ENCODE data around the gene JSRP1. TPM values are rescaled to one million over a fixed set of nuclear protein-coding genes. Genes with fewer than 3 reads are reported as not detected.
A peak's percentile ranks its signal among the peaks of the same experiment; 100 is the strongest.

JSRP1 gene
- total RNA-seq, 2 experiments from 2014 or later = 1.1 to 1.4 TPM

DNA sequence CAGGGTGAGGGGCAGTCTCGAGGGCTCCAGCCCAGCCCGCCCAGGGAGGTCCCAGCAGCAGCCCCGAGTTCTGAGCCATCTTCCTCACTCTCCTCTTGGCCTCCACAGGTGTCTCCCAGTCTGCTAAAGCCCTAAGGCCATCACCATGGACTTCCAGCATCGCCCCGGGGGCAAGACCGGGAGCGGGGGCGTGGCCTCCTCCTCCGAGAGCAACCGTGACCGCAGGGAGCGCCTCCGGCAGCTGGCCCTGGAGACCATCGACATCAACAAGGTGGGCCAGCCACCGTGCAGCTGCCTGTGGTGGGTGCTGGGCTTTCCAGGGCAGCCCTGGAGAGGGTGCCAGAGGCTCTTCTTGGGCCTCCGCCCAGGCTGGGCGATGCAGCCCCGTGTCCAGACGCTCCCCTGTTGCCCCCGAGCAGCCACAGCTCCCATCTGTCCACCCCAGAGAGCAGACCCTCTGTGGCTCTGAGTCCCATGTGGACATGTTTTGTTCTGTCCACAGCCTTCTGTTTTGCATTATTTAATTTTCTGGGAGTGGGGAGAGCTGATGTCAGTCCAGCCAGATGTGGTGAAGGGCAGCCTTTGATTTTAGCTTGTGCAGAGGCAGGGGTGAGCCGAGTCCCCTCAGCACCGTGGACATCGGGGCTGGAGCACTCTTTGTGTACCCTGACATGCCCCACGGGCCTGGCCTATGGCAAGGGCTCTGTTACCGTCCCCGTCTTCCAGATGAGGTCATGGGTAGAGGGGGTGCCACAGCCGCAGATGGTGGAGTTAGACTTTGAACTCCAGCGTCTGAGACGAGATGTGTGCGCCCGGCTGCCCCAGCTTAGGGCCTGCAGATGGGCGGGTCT is 12.7 kb downstream of the JSRP1 start:
- no peak overlapping the region for H3K4me3 Mint-ChIP-seq

DNA sequence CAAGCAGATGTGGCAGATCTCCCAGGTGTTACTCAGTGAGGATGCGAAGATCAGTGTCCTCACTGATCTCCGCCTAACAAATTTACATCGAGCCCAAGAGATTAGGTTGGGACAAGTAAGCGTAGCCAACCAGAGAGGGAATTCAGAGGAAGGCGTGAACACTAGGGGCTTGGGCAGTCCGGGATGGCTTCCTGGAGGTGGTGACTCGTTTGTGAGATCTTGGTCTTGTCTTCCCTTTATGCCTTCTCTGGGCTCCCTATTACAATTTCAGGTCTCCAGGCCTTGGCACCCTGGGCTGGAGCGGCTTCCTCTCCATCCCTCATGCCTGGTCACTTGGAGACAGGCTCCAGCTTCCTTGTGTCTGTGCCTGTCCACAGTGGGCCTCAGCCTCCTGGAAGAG is 13.4 kb downstream of the JSRP1 start:
- DNase-seq (no peak), ATAC-seq (ENCODE audit: low read depth) (no peak)
- POLR2A ChIA-PET = no interaction called here
- Mint-ChIP-seq H3K27me3 (no peaks in the 10 kb centered on the region), H3K4me1 (peaks cover 31% of the 10 kb centered on the region), H3K36me3 (peaks cover 25% of the 10 kb centered on the region), H3K9me3 (no peaks in the 10 kb centered on the region), H3K4me3 (no peak overlapping the region), H3K27ac (no peak overlapping the region)

More for the DNA sequence above, 12.7 kb downstream of the JSRP1 start:
- Mint-ChIP-seq H3K27ac (no peak overlapping the region), H3K36me3 (peaks cover 18% of the 10 kb centered on the region), H3K27me3 (no peaks in the 10 kb centered on the region), H3K9me3 (no peaks in the 10 kb centered on the region), H3K4me1 (peaks cover 24% of the 10 kb centered on the region)
- no peak for DNase-seq
- POLR2A ChIA-PET = interaction anchor here (0.7 to 1.8 kb wide), 2 partner anchors 15 to 84 kb away, joined by 3 read pairs; no protein-coding TSS in a partner anchor
- no peak for ATAC-seq (ENCODE audit: low read depth)

DNA sequence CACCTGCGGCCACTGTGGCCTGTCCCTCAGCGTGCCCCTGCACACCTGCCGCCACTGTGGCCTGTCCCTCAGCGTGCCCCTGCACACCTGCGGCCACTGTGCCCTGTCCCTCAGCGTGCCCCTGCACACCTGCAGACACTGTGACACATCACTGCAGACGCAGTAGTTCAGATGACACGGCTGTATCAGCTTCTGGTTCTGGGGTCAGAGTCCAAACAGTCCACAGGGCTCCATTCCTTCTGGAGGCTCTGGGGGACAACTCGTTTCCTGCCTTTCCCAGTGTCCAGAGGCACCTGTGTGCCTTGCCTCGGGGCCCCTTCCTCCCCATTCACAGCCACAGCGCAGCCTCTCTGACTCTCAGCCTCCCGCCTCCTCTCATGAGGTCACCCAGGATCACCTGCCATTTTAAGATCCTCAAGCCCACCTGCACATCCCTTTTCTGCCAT is 14.1 kb downstream of the JSRP1 start:
- DNase-seq (no peak), ATAC-seq (ENCODE audit: low read depth) (no peak)
- no peaks in the 10 kb centered on the region for H3K9me3 Mint-ChIP-seq
- H3K27ac Mint-ChIP-seq = no peak overlapping the region
- peaks cover 37% of the 10 kb centered on the region for H3K4me1 Mint-ChIP-seq
- no peak overlapping the region for H3K4me3 Mint-ChIP-seq
- no peaks in the 10 kb centered on the region for H3K27me3 Mint-ChIP-seq
- POLR2A ChIA-PET = interaction anchor here (1.1 kb wide), 1 partner anchor 29 kb away, joined by 3 read pairs; no protein-coding TSS in a partner anchor
- H3K36me3 Mint-ChIP-seq = peaks cover 27% of the 10 kb centered on the region

DNA sequence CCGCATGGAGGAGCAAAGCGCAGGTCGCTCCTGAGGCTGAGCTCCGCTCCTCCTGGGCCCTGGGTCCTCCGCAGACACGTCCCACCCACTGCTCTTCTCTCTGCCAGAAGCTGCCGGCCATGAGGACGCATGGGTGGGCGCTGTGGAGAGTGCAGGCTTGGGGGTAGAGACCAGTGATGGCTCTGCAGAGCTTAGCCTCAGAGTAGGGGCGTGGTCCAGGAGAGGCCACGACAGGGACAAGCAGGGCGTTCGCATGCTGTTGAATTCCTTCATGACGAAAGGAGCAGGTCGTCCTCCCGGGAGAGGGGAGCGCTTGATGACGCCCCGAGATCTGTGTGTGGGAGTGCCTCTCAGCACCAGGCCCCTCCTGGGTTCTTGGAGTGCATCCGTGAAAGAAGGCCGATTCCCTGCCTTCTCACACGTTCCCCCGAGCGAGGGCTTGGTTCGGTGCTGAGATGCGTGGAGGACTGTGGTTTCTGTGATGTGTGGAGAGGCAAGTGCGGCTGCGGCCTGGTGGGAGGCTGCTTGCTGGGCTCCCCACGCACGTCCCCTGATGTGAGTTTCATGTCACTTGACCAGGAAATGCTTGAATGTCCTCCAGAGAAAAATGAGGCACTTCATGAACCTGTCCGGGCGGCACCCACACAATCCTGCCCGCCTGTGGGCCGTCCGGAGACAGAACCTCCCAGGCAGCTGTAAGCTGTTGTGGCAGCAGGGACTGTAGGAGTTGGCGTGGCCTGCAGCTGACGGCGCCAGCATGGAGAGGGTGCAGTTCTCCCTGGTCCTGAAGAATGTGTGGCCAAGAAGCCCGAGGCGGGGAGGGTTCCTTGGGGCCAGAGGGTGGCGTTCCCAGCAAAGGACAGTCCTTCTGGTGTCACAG is 15.1 kb downstream of the JSRP1 start:
- H3K4me1 Mint-ChIP-seq = peaks cover 37% of the 10 kb centered on the region
- DNase-seq = no peak
- POLR2A ChIA-PET = interaction anchor here (0.5 to 4.5 kb wide), 7 partner anchors 11 to 87 kb away, joined by 3 to 71 read pairs (median 5); partner anchors contain the start of genes LSM7 and SPPL2B
- H3K36me3 Mint-ChIP-seq = peaks cover 29% of the 10 kb centered on the region
- H3K27me3 Mint-ChIP-seq = no peaks in the 10 kb centered on the region
- H3K9me3 Mint-ChIP-seq = no peaks in the 10 kb centered on the region
- H3K27ac Mint-ChIP-seq = peak overlapping the region; percentile 51
- no peak for ATAC-seq (ENCODE audit: low read depth)
- H3K4me3 Mint-ChIP-seq = peak overlapping the region; percentile 100

DNA sequence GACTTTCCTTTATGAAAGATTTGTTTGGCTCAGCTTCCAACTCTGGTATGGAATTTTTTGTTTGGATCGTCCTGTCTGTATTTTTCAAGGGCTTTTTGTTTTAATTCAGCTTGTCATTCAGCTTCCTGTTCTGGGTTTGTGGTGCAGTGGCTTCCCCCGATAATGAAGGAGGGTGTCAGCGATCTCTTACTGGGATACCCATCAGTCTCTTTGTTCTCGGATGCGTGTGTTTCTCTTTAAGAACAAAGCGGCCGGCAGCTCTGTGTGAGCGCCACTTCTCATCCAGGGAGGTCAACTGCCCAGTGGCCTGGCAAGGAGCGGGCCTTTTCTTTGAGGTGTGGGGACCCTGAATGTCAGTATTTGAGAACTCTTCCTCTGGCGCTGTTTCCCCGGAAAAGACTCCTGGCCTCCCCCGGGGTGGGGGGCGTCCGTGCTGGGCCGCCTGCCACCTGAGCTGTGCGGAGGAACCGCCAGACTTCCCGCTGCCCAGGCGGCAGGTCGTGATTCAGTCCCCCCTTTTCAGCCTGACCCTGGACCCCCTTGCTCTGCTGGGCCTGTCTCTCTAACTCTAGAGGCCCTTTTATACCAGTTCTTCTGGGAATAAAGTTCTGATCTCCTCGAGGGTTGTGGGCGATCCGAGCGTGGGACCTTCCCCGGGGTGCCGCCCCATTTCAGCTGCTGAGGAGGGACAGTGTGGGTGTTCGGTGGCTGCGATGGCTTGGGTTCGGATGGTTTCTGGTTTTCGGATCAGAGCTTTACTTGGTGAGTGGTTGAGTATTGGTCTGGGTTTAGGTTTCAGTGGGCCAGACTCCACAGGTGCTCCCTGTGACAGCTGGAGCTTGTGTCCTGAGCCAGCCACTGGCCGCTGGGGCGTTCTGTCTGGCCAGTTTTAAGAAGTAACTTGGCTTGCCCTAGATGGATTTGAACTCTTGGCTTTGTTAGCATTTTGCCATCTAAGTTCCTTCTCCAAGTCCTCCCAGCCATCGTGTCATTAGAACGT is 16.1 kb downstream of the JSRP1 start:
- DNase-seq (no peak), ATAC-seq (ENCODE audit: low read depth) (no peak)
- H3K36me3 Mint-ChIP-seq = peaks cover 27% of the 10 kb centered on the region
- no peaks in the 10 kb centered on the region for H3K27me3 Mint-ChIP-seq
- peaks cover 39% of the 10 kb centered on the region for H3K4me1 Mint-ChIP-seq
- peak overlapping the region; percentile 100 for H3K4me3 Mint-ChIP-seq
- POLR2A ChIA-PET = interaction anchor here (0.6 to 4.5 kb wide), 13 partner anchors 10 to 381 kb away, joined by 3 to 71 read pairs (median 5); partner anchors contain the start of genes LSM7 and SPPL2B
- H3K9me3 Mint-ChIP-seq = no peaks in the 10 kb centered on the region
- peak overlapping the region; percentile 73 for H3K27ac Mint-ChIP-seq

DNA sequence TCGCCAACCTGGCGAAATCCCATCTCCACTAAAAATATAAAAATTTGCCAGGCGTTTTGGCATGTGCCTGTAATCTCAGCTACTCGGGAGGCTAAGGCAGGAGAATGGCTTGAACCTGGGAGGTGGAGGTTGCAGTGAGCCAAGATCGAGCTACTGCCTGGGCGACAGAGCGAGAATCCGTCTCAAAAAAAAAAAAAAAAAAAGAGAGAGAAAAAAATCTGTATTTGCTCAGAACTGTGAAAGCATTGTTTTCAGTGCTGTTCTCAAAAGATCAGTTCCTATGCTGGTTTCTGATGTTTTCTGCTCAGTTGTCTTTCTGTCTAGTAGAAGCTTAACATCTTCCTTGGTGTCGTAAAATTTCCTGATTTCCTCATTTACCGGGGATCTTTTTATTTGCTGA is 17.0 kb downstream of the JSRP1 start:
- peak overlapping the region; percentile 100 for H3K27ac Mint-ChIP-seq
- peak overlapping the region; percentile 100 for H3K4me3 Mint-ChIP-seq
- DNase-seq = no peak
- H3K27me3 Mint-ChIP-seq = no peaks in the 10 kb centered on the region
- no peak for ATAC-seq (ENCODE audit: low read depth)
- POLR2A ChIA-PET = interaction anchor here (0.6 to 4.5 kb wide), 13 partner anchors 9 to 281 kb away, joined by 3 to 71 read pairs (median 5); no protein-coding TSS in a partner anchor
- peaks cover 46% of the 10 kb centered on the region for H3K4me1 Mint-ChIP-seq
- peaks cover 23% of the 10 kb centered on the region for H3K36me3 Mint-ChIP-seq
- H3K9me3 Mint-ChIP-seq = no peaks in the 10 kb centered on the region

DNA sequence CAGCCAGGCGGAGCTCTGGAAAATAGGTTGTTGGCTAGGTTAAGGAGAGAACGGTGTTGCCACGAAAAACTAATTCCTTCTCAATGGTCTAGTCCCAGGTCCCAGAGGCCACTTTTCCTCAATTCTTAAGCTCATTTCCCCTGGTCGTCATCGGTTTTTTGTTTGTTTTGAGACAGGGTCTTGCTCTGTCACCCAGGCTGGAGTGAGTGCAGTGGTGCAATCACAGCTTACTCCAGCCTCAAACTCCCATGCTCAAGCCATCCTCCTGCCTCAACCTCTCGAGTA is 18.4 kb downstream of the JSRP1 start:
- Mint-ChIP-seq H3K4me3 (peak overlapping the region; percentile 100), H3K36me3 (peaks cover 25% of the 10 kb centered on the region), H3K27ac (peak overlapping the region; percentile 100), H3K4me1 (peaks cover 50% of the 10 kb centered on the region), H3K9me3 (no peaks in the 10 kb centered on the region), H3K27me3 (no peaks in the 10 kb centered on the region)
- ATAC-seq (ENCODE audit: low read depth) (no peak), DNase-seq (no peak)
- POLR2A ChIA-PET = interaction anchor here (0.6 to 4.5 kb wide), 10 partner anchors 13 to 383 kb away, joined by 3 to 71 read pairs (median 7); partner anchors contain the start of genes LSM7 and SPPL2B

DNA sequence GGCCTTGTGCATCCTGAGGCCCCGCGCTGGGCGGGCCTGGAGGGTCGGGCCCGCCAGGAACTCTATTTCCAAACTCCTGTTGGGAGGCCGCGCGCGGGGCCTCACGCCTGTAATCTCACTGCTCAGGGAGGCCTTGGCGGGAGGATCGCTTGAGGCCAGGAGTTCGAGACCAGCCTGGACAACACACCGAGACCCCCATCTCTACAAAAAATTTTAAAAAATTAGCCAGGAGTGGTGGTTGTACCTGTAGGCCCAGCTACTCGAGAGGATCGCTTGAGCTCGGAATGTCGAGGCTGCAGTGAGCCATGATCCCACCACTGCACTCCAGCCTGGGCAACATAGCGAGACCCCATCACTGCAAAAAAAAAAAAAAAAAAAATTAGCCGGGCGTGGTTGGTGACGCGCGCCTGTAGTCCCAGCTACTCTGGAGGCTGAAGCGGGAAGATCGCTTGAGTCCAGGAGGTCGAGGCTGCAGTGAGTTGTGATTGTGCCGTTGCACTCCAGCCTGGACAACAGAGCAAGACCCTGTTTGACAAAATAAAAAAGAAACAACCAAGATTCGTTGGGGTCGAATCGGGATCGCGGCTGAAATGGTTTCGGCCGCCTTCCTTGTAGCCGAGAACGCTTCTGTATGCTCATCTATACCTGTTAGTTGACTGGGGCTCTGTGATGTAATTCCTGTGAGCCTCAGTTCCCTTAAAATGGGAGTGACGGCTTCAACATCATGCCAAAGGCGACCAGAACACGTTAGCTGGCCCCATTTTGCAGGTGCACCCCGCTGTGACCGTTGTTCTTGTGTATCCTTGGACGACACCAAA is 19.0 kb downstream of the JSRP1 start:
- POLR2A ChIA-PET = interaction anchor here (0.6 to 4.5 kb wide), 7 partner anchors 20 to 384 kb away, joined by 3 to 71 read pairs (median 7); partner anchors contain the start of genes LSM7 and SPPL2B
- Mint-ChIP-seq H3K9me3 (no peaks in the 10 kb centered on the region), H3K27ac (peak overlapping the region; percentile 100), H3K27me3 (no peaks in the 10 kb centered on the region), H3K4me3 (peak overlapping the region; percentile 100), H3K4me1 (peaks cover 49% of the 10 kb centered on the region), H3K36me3 (peaks cover 24% of the 10 kb centered on the region)
- ATAC-seq (ENCODE audit: low read depth) (no peak), DNase-seq (no peak)

DNA sequence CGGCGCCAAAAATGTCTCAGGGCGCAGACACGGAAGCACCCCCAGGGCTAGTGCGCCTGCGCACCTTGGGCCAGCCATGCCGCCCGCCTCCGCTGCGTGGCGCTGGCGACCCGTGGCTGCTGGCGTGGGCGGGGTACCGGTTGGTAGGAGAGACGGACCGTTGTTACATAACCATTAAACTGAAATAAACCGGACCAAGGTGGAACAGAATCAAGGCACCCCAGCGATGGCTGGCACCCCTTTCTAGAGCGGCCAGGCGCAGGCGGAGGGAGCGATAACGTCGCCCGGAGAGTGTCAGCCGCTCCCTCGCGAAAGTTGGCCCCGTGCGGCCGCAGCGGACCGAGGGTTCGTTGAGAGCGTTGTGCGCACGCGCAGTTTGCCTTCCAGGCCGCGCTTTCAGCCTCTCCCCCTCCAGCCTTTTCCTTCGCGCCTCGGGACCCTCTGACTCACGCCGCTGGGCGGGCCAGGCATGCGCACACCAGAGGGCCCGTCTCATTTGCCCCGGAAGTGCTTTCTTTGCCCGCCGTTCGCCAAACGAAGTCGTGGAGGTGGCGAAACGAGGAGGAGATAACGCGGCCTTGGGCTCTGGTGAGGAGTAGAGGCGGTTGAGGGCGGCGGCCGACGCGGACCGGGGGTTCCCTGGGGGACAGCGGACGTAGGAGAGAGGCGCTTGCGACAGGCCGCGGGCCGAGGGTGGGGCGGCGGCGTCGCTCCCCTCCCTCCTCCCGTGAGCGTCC is 19.7 kb downstream of the JSRP1 start, which contains the start of the genes PLEKHJ1 and SF3A2:
TSS of gene PLEKHJ1 (minus strand) at position 16 of the 737 bp plus-strand sequence. CDS start 81 bp downstream, outside the sequence.
TSS of gene SF3A2 (plus strand) at position 511 of the 737 bp plus-strand sequence. CDS start 6,595 bp downstream, outside the sequence.
- no peaks in the 10 kb centered on the region for H3K27me3 Mint-ChIP-seq

DNA sequence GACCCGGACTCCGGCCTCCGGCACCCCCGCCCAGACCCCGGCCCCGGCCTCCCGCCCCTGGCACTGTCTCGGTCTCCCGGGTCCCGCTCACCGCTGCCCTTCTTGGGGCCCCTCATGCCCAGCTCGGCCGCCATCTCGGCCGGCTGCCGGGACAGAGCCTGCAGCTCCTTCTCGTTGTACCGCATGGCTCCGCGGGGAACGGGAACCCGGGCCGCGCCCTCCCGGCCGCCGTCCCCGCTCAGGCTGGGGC is 20.2 kb downstream of the JSRP1 start:
- H3K9me3 Mint-ChIP-seq = no peaks in the 10 kb centered on the region
- peak overlapping the region; percentile 100 for H3K27ac Mint-ChIP-seq
- DNase-seq (no peak), ATAC-seq (ENCODE audit: low read depth) (no peak)
- peaks cover 42% of the 10 kb centered on the region for H3K4me1 Mint-ChIP-seq
- POLR2A ChIA-PET = interaction anchor here (0.5 to 1.7 kb wide), 12 partner anchors 34 to 511 kb away, joined by 3 to 5 read pairs (median 4); partner anchors contain the start of genes LSM7, PEAK3, SPPL2B and TIMM13
- H3K36me3 Mint-ChIP-seq = peaks cover 22% of the 10 kb centered on the region
- no peaks in the 10 kb centered on the region for H3K27me3 Mint-ChIP-seq
- H3K4me3 Mint-ChIP-seq = peak overlapping the region; percentile 100

More for the DNA sequence above, 19.7 kb downstream of the JSRP1 start, which contains the start of the genes PLEKHJ1 and SF3A2:
- POLR2A ChIA-PET = interaction anchor here (0.5 to 4.5 kb wide), 14 partner anchors 25 to 510 kb away, joined by 3 to 71 read pairs (median 4); partner anchors contain the start of genes LSM7, SPPL2B and TIMM13
- peak within 1 kb of the TSS; percentile 100 for H3K27ac Mint-ChIP-seq
- H3K4me1 Mint-ChIP-seq = peaks cover 46% of the 10 kb centered on the region
- no peaks in the 10 kb centered on the region for H3K9me3 Mint-ChIP-seq
- H3K4me3 Mint-ChIP-seq = peak within 1 kb of the TSS; percentile 100
- H3K36me3 Mint-ChIP-seq = peaks cover 23% of the 10 kb centered on the region
- peak; percentile 90 for ATAC-seq (ENCODE audit: low read depth)
- DNase-seq = peak; percentile 100
